Measurements from ENCODE around the gene HTR3D.

The HTR3D gene

GRCh38 chr3:184073621-184074020, 42.1 kb downstream of the HTR3D start:
- no peak for DNase-seq

- DNase-seq = no peak
These were observed 44.4 kb downstream of the HTR3D start for GRCh38 chr3:184075901-184076300.

GRCh38 chr3:184077881-184078280, 46.3 kb downstream of the HTR3D start:
- DNase-seq = no peak

DNA sequence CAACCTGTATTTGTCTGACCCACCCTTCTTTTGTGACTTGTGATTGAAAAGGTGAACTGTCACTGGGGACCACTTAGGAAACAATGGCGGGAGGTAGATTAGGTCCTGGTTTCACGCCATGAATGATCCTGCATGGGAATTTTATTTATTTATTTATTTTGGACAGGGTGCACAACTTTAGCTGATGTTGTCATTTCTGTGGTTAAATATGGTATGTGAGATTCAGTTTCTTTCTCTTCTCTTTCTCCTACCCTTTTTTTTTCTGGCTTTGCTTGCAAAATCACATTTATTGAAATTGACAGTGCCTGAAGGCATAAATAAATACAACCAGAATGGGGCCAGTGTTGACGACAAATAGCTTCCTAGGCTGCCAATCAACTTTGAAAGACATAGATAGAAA, 47.3 kb downstream of the HTR3D start:
- DNase-seq = no peak

GRCh38 chr3:184081116-184081830, 49.7 kb downstream of the HTR3D start:
- no peak for DNase-seq

GRCh38 chr3:184082034-184082433, 50.5 kb downstream of the HTR3D start:
- DNase-seq = no peak

DNA sequence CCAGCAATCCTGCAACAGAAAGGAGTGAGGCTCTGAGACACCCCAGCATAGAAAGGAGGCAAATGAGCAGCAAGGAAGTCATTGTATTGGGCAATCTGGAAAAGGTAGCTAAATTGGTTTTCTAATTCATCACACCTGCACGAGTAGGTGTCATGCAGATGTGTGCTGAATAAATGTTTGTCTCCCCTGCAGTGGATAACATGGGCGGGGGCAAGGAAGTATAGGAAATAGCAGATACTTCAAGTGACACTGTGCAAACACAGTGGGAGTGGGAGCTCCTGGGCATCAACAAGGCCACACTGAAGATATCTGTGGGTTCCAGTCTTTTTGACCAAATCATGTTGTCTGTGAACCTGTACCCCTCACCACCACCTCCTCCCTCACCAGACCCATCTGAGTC, 50.9 kb downstream of the HTR3D start:
- no peak for DNase-seq

DNA sequence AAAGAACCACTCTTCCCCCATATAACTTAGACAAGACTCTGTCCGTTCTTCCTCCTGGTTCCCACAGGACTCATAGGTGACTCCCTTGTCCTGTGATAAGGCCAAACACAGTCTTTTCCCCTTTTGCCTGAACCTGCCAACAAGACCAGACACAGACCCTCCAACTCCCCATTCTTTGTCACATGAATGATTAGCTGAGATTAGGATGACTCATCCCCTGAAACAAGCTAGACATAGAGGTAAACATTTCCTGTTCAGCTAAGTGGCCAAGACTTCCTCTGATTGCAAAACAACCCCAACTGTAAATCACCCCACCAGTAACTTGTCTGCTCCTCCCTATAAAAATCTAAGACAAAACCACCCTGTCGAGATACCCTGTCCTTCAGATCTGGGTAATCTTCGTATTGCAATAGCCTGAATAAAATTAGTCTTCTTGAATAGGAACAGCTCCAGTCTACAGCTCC, 53.9 kb downstream of the HTR3D start:
- no peak for DNase-seq

Measured in GOT3 (cell line).